Tibial nerve (tissue), 4 donors: Measurements from ENCODE around the gene ID3. TPM values are rescaled to one million over a fixed set of nuclear protein-coding genes. Genes with fewer than 3 reads are reported as not detected.
A peak's percentile ranks its signal among the peaks of the same experiment; 100 is the strongest.

Experiments used
- DNase-seq, 2 donors: peaks; one replicate each; pipeline ENCODE4 v3.0.0-alpha.2; 2019; ENCODE audit warnings: low spot score in 2 of 2
- H3K27ac ChIP-seq, 4 donors: fragments of 200-600 bp; sonication (generic) in 3 of 4; one replicate each; pipeline ENCODE4 v1.5.1; 2017 to 2019; ENCODE audit warnings: mild to moderate bottlenecking in 1 of 4
- H3K27me3 ChIP-seq, 2 donors: fragments of 200-600 bp; sonication (generic) in 1 of 2; one replicate each; pipeline versions ENCODE4 v1.5.1 to v1.6.0; 2017 to 2019
- H3K36me3 ChIP-seq, 3 donors: fragments of 200-600 bp; sonication (generic); one replicate each; pipeline ENCODE4 v1.5.1; 2018 to 2019
- H3K4me1 ChIP-seq, 4 donors: fragments of 200-600 bp; sonication (generic) in 3 of 4; one replicate each; pipeline ENCODE4 v1.5.1; 2017 to 2019
- H3K4me3 ChIP-seq, 4 donors: fragments of 200-600 bp; sonication (generic) in 3 of 4; one replicate each; pipeline ENCODE4 v1.5.1; 2017 to 2019; ENCODE audit warnings: mild to moderate bottlenecking in 1 of 4, moderate library complexity in 1 of 4
- H3K9me3 ChIP-seq, 4 donors: fragments of 200-600 bp; sonication (generic) in 3 of 4; one replicate each; pipeline ENCODE4 v1.5.1; 2017 to 2019
- EP300 ChIP-seq, 2 donors: sonication (generic); formaldehyde crosslinking; IDR thresholded peaks; one replicate each; pipeline ENCODE4 v1.6.1; 2017; ENCODE audit warnings: antibody characterized with exemption in 2 of 2, mild to moderate bottlenecking in 1 of 2
- POLR2A ChIP-seq, 2 donors: fragments of 450-650 bp; IDR thresholded peaks; one replicate each; pipeline ENCODE4 v1.6.1; 2017; ENCODE audit warnings: antibody characterized with exemption in 2 of 2, mild to moderate bottlenecking in 2 of 2, moderate library complexity in 2 of 2
- WGBS, 2 donors: methylation state at CpG; one replicate each; pipeline ENCODE4 v1.1.5; 2018; 5-methylcytosine and 5-hydroxymethylcytosine counted together
- total RNA-seq, 4 donors: library from RNA; depleted of rRNA; stranded (reverse); fragments of >200 nt; gene quantifications; one replicate each; pipeline ENCODE4 v1.1.0, GENCODE V29; 2016
- TF ChIP-seq, protein P1 (sequence below), 5 experiments: fragments of 200-600 bp in 3 of 5; fragments of 450-650 bp in 2 of 5; sonication (generic) in 3 of 5; IDR thresholded peaks; one replicate each; pipeline ENCODE4 v1.5.1; 2016 to 2019; ENCODE audit warnings: antibody characterized with exemption in 5 of 5, mild to moderate bottlenecking in 3 of 5, moderate library complexity in 2 of 5

ID3 gene
- 100 to 1,000 TPM; 263 to 369 (median 312) TPM for total RNA-seq

- no peaks in the 10 kb centered on the region for H3K9me3 ChIP-seq
- TF ChIP-seq, protein P1, sequence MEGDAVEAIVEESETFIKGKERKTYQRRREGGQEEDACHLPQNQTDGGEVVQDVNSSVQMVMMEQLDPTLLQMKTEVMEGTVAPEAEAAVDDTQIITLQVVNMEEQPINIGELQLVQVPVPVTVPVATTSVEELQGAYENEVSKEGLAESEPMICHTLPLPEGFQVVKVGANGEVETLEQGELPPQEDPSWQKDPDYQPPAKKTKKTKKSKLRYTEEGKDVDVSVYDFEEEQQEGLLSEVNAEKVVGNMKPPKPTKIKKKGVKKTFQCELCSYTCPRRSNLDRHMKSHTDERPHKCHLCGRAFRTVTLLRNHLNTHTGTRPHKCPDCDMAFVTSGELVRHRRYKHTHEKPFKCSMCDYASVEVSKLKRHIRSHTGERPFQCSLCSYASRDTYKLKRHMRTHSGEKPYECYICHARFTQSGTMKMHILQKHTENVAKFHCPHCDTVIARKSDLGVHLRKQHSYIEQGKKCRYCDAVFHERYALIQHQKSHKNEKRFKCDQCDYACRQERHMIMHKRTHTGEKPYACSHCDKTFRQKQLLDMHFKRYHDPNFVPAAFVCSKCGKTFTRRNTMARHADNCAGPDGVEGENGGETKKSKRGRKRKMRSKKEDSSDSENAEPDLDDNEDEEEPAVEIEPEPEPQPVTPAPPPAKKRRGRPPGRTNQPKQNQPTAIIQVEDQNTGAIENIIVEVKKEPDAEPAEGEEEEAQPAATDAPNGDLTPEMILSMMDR (IDR thresholded peaks at IDR 0.05): peak in 1 of 5 experiments; percentile 21
- TF ChIP-seq EP300 (IDR thresholded peaks at IDR 0.05) (peak; percentile 75 to 100), POLR2A (IDR thresholded peaks at IDR 0.05) (peak; percentile 97 to 99)
- peak within 1 kb of the TSS; percentile 90 to 97 (median 96) for H3K27ac ChIP-seq
- DNase-seq: peak; percentile 95 to 97
- peaks cover 0 to 70% (median 53%) of the 10 kb centered on the region in 4 donors for H3K4me1 ChIP-seq
- peaks cover 0 to 13% (median 0%) of the 10 kb centered on the region in 3 donors for H3K36me3 ChIP-seq
- WGBS, 2 donors: 0% methylated on average over 46 to 48 of the region's 57 CpGs
- H3K27me3 ChIP-seq: no peaks in the 10 kb centered on the region
- peak within 1 kb of the TSS; percentile 79 to 93 (median 85) for H3K4me3 ChIP-seq
Measured at GRCh38 chr1:23559136-23559984, at the start of gene ID3. ID3 (minus strand) TSS chr1:23559501; CDS start chr1:23559426, 75 bp downstream.

DNA sequence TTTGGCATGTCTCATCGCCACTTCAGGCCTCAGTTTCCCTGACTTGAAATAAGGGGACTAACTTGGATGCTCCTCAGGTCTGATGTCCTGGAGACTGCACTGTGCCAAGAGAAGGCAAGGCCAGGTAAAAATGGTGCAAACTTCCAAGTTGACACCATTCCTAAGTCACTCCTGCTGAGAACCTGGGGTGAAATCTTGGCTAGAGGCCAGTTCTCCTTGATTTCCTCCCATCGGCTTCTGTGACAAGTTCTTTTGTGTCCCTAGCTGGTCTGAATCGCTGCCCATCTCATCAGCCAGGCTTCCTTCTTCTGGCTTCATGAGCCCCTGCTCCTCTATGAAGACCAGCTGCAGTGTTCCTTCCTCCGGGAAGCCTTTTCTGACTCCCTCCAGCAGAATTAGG lies 48.6 kb upstream of the ID3 start:
- Histone ChIP-seq H3K4me1 (peaks cover 0 to 6% (median 0%) of the 10 kb centered on the region in 4 donors), H3K9me3 (no peaks in the 10 kb centered on the region), H3K4me3 (no peak overlapping the region), H3K36me3 (no peaks in the 10 kb centered on the region), H3K27me3 (no peaks in the 10 kb centered on the region), H3K27ac (no peak overlapping the region)
- WGBS, 2 donors: 58 to 79% methylated on average over 4 of the region's 4 CpGs
- TF ChIP-seq, protein P1 (IDR thresholded peaks at IDR 0.05): no peak
- TF ChIP-seq EP300 (IDR thresholded peaks at IDR 0.05) (no peak), POLR2A (IDR thresholded peaks at IDR 0.05) (no peak)
- no peak for DNase-seq

GRCh38 chr1:23601968-23602876 lies 42.9 kb upstream of the ID3 start:
- H3K27me3 ChIP-seq: no peaks in the 10 kb centered on the region
- TF ChIP-seq, protein P1 (IDR thresholded peaks at IDR 0.05): no peak
- TF ChIP-seq EP300 (IDR thresholded peaks at IDR 0.05) (no peak), POLR2A (IDR thresholded peaks at IDR 0.05) (no peak)
- DNase-seq: no peak
- H3K27ac ChIP-seq: peak overlapping the region in 1 of 4 donors; percentile 19
- 87% methylated on average over 10 of the region's 10 CpGs for WGBS, 2 donors
- no peaks in the 10 kb centered on the region for H3K36me3 ChIP-seq
- no peaks in the 10 kb centered on the region for H3K9me3 ChIP-seq
- peaks cover 0 to 9% (median 2%) of the 10 kb centered on the region in 4 donors for H3K4me1 ChIP-seq
- H3K4me3 ChIP-seq: no peak overlapping the region

GRCh38 chr1:23601135-23601967 lies 42.0 kb upstream of the ID3 start:
- DNase-seq: no peak
- TF ChIP-seq POLR2A (IDR thresholded peaks at IDR 0.05) (no peak), EP300 (IDR thresholded peaks at IDR 0.05) (no peak)
- TF ChIP-seq, protein P1 (IDR thresholded peaks at IDR 0.05): no peak
- no peaks in the 10 kb centered on the region for H3K27me3 ChIP-seq
- H3K4me1 ChIP-seq: peaks cover 0 to 9% (median 2%) of the 10 kb centered on the region in 4 donors
- no peaks in the 10 kb centered on the region for H3K9me3 ChIP-seq
- peak overlapping the region in 1 of 4 donors; percentile 19 for H3K27ac ChIP-seq
- no peaks in the 10 kb centered on the region for H3K36me3 ChIP-seq
- 88% methylated on average over 11 of the region's 11 CpGs for WGBS, 2 donors
- H3K4me3 ChIP-seq: no peak overlapping the region
